ENCODE data around the gene LRRIQ1.

GRCh38 chr12:84998341-84998740, 37.8 kb upstream of the LRRIQ1 start:
- TF ChIP-seq, protein P1, sequence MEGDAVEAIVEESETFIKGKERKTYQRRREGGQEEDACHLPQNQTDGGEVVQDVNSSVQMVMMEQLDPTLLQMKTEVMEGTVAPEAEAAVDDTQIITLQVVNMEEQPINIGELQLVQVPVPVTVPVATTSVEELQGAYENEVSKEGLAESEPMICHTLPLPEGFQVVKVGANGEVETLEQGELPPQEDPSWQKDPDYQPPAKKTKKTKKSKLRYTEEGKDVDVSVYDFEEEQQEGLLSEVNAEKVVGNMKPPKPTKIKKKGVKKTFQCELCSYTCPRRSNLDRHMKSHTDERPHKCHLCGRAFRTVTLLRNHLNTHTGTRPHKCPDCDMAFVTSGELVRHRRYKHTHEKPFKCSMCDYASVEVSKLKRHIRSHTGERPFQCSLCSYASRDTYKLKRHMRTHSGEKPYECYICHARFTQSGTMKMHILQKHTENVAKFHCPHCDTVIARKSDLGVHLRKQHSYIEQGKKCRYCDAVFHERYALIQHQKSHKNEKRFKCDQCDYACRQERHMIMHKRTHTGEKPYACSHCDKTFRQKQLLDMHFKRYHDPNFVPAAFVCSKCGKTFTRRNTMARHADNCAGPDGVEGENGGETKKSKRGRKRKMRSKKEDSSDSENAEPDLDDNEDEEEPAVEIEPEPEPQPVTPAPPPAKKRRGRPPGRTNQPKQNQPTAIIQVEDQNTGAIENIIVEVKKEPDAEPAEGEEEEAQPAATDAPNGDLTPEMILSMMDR (IDR thresholded peaks at IDR 0.05; ENCODE audit: low read depth, low read length): no peak
- TF ChIP-seq EZH2phosphoT487 (IDR thresholded peaks at IDR 0.05; ENCODE audit: low read depth): no peak
